A549 (cell line): Measurements from ENCODE around the gene GRIA3. TPM values are rescaled to one million over a fixed set of nuclear protein-coding genes. Genes with fewer than 3 reads are reported as not detected.

Experiments used
- ATAC-seq, 2 experiments: fragments of 200-7000 bp in 1 of 2; fragments of >200 bp in 1 of 2; cut with Nextera tagmentation in 1 of 2; cut with Tn5 transposase in 1 of 2; 3 replicates each; pipeline versions ENCODE4 v1.8.0 to v1.9.1; 2018 to 2020; ENCODE audit warnings: mild to moderate bottlenecking in 1 of 2, moderate library complexity in 1 of 2
- CTCF ChIA-PET: fragments of 300-600 bp; sonication (Branson Sonifier 250); formaldehyde crosslinking; extraction: SDS; loops from one replicate; lab custom pipeline; 2021; ENCODE audit warnings: antibody characterized with exemption, inconsistent platforms; lab: Yijun Ruan, JAX
- POLR2A ChIA-PET: fragments of 350-600 bp; formaldehyde crosslinking; extraction: SDS; loops from one replicate; lab custom pipeline; 2021; ENCODE audit warnings: antibody characterized with exemption, inconsistent platforms; lab: Yijun Ruan, JAX
- DNase-seq, 2 experiments: peaks; one replicate each; pipeline versions ENCODE4 v3.0.0 to v3.0.0-alpha.2; 2011 to 2016; ENCODE audit warnings: low read depth in 1 of 2, low spot score in 1 of 2
- FAIRE-seq: peaks from 2 replicates; lab custom pipeline; 2011; peaks lifted over from hg19 to GRCh38; lab: Jason Lieb, UNC
- H3K27ac ChIP-seq, 2 experiments: fragments of >200 bp; sonication (Bioruptor Twin); formaldehyde crosslinking; 3 replicates each; pipeline ENCODE4 v1.5.1; 2016 to 2017
- H3K4me1 ChIP-seq: fragments of >200 bp; sonication (Bioruptor Twin); formaldehyde crosslinking; 3 replicates; pipeline ENCODE4 v1.6.1; 2016
- H3K4me2 ChIP-seq: fragments of >200 bp; sonication (Bioruptor Twin); formaldehyde crosslinking; 3 replicates; pipeline ENCODE4 v1.6.1; 2016
- H3K4me3 ChIP-seq: fragments of >200 bp; sonication (Bioruptor Twin); formaldehyde crosslinking; 3 replicates; pipeline ENCODE4 v1.5.1; 2016
- H3K9me3 ChIP-seq: fragments of >200 bp; sonication (Bioruptor Twin); formaldehyde crosslinking; 3 replicates; pipeline ENCODE4 v1.6.1; 2016
- CBX8 ChIP-seq: fragments of 200-600 bp; sonication (generic); IDR thresholded peaks from 2 replicates; pipeline ENCODE4 v1.6.1; 2016
- CHD2 ChIP-seq: fragments of 150-350 bp; IDR thresholded peaks from 2 replicates; pipeline ENCODE4 v1.6.1; 2014; ENCODE audit warnings: low read length; ENCODE audit not compliant: partially characterized antibody
- E2F6 ChIP-seq: IDR thresholded peaks from 2 replicates; pipeline ENCODE4 v1.6.1; 2012; ENCODE audit warnings: low read depth, borderline replicate concordance
- EHF ChIP-seq: fragments of 250-450 bp; sonication (Bioruptor Pico); IDR thresholded peaks from 2 replicates; pipeline ENCODE4 v1.5.0; 2020; ENCODE audit warnings: mild to moderate bottlenecking
- ELK1 ChIP-seq: fragments of 150-350 bp; IDR thresholded peaks from 2 replicates; pipeline ENCODE4 v1.6.1; 2014; ENCODE audit warnings: low read depth, mild to moderate bottlenecking, low read length
- FOSB ChIP-seq: fragments of 250-450 bp; sonication (Bioruptor Pico); IDR thresholded peaks from 2 replicates; pipeline ENCODE4 v1.5.0; 2020; ENCODE audit warnings: mild to moderate bottlenecking, moderate library complexity
- GATA3 ChIP-seq: IDR thresholded peaks from 2 replicates; pipeline ENCODE4 v1.6.1; 2012; ENCODE audit warnings: borderline replicate concordance
- HDAC2 ChIP-seq: fragments of 200-600 bp; sonication (generic); IDR thresholded peaks from 2 replicates; pipeline ENCODE4 v1.6.1; 2016
- MAZ ChIP-seq: fragments of 150-350 bp; IDR thresholded peaks from 2 replicates; pipeline ENCODE4 v1.6.1; 2014; ENCODE audit warnings: antibody characterized with exemption, low read depth, low read length, borderline replicate concordance
- MYC ChIP-seq: IDR thresholded peaks from 2 replicates; pipeline ENCODE4 v1.6.1; 2012; ENCODE audit warnings: mild to moderate bottlenecking, inconsistent platforms, low read length, improper control_type of control experiment, borderline replicate concordance
- NPAS2 ChIP-seq: fragments of 250-450 bp; sonication (Bioruptor Pico); IDR thresholded peaks from 2 replicates; pipeline ENCODE4 v1.8.0; 2022; ENCODE audit warnings: mild to moderate bottlenecking, moderate library complexity, borderline replicate concordance
- NR3C1 ChIP-seq: fragments of >200 bp; sonication (Bioruptor Twin); formaldehyde crosslinking; IDR thresholded peaks from 3 replicates; pipeline ENCODE4 v1.6.1; 2017
- POLR2A ChIP-seq: IDR thresholded peaks from 2 replicates; pipeline ENCODE4 v1.6.1; 2012; ENCODE audit warnings: mild to moderate bottlenecking, low read length
- RARB ChIP-seq: fragments of 250-450 bp; sonication (Bioruptor Pico); IDR thresholded peaks from 2 replicates; pipeline ENCODE4 v1.8.0; 2021; ENCODE audit warnings: mild to moderate bottlenecking, moderate library complexity
- RCOR1 ChIP-seq: fragments of 150-350 bp; IDR thresholded peaks from 2 replicates; pipeline ENCODE4 v1.6.1; 2014; ENCODE audit warnings: antibody characterized with exemption, low read length, low read depth
- REST ChIP-seq: fragments of 200-600 bp; sonication (generic); IDR thresholded peaks from 2 replicates; pipeline ENCODE4 v1.6.1; 2016; ENCODE audit warnings: antibody characterized with exemption, mild to moderate bottlenecking, moderate library complexity
- RNF2 ChIP-seq: fragments of 200-600 bp; sonication (generic); IDR thresholded peaks from 2 replicates; pipeline ENCODE4 v1.6.1; 2016; ENCODE audit warnings: low read depth, mild to moderate bottlenecking, antibody characterized with exemption, moderate library complexity, borderline replicate concordance
- SREBF2 ChIP-seq: fragments of 450-650 bp; IDR thresholded peaks from 2 replicates; pipeline ENCODE4 v1.6.1; 2014; ENCODE audit warnings: mild to moderate bottlenecking, moderate library complexity
- TFCP2L1 ChIP-seq: fragments of 250-450 bp; sonication (Bioruptor Pico); IDR thresholded peaks from 2 replicates; pipeline ENCODE4 v1.5.0; 2021; ENCODE audit warnings: mild to moderate bottlenecking
- TP53 ChIP-seq: fragments of 250-450 bp; sonication (Bioruptor Pico); IDR thresholded peaks from 2 replicates; pipeline ENCODE4 v1.5.0; 2021; ENCODE audit warnings: mild to moderate bottlenecking, moderate library complexity
- USF2 ChIP-seq: fragments of 450-650 bp; IDR thresholded peaks from 2 replicates; pipeline ENCODE4 v1.6.1; 2014; ENCODE audit warnings: antibody characterized with exemption
- ZFP36 ChIP-seq: fragments of 450-650 bp; IDR thresholded peaks from 2 replicates; pipeline ENCODE4 v1.6.1; 2014; ENCODE audit warnings: borderline replicate concordance; ENCODE audit not compliant: partially characterized antibody
- WGBS: methylation state at CpG from one replicate; pipeline ENCODE4 v1.1.6; 2017; ENCODE audit errors: missing lambda C conversion rate; 5-methylcytosine and 5-hydroxymethylcytosine counted together
- polyA plus RNA-seq, 4 experiments: library from polyadenylated mRNA; depleted of rRNA in 3 of 4; stranded (reverse); fragments of >200 nt; fragmentation: RNase III in 1 of 4; extraction: RNeasy Plus Mini Kit Qiagen cat#74134 plus additional on column Dnase treatment in 1 of 4; gene quantifications; 2 replicates in 3 of 4; 3 replicates in 1 of 4; pipeline ENCODE4 v1.2.3, GENCODE V29; 2011 to 2017
- TF ChIP-seq, protein P1 (sequence below): fragments of >200 bp; sonication (Bioruptor Twin); formaldehyde crosslinking; IDR thresholded peaks from 3 replicates; pipeline ENCODE4 v1.6.1; 2016
- TF ChIP-seq, protein P2 (sequence below): fragments of >200 bp; sonication (Bioruptor Twin); formaldehyde crosslinking; IDR thresholded peaks from 2 replicates; pipeline ENCODE4 v1.6.1; 2016

Gene GRIA3
- polyA plus RNA-seq, 2 of the 4 experiments (the other 2 are of a cell fraction) = not detected

- CTCF ChIA-PET = no interaction called here
- peak; percentile 23 for FAIRE-seq
- no peak overlapping the region for H3K4me2 ChIP-seq
- WGBS = 38% methylated on average over 1 of the region's 1 CpG
- ATAC-seq = no peak
- POLR2A ChIA-PET = no interaction called here
- no peak for DNase-seq
- no peaks in the 10 kb centered on the region for H3K4me1 ChIP-seq
- no peak overlapping the region for H3K4me3 ChIP-seq
- H3K27ac ChIP-seq = no peak overlapping the region
- TF ChIP-seq POLR2A (no peak), MAZ (no peak), ELK1 (no peak), NR3C1 (no peak), CHD2 (no peak), RNF2 (no peak), GATA3 (no peak), MYC (no peak), RARB (CRISPR knock-in tag) (no peak), EHF (CRISPR knock-in tag) (no peak), USF2 (no peak)
- no peaks in the 10 kb centered on the region for H3K9me3 ChIP-seq
These were observed 271.6 kb downstream of the GRIA3 start for GRCh38 chrX:123455693-123456092.

GRCh38 chrX:123464709-123465108 is 280.6 kb downstream of the GRIA3 start:
- H3K4me3 ChIP-seq = no peak overlapping the region
- CTCF ChIA-PET = interaction anchor here (0.7 kb wide), 1 partner anchor 350 kb away, joined by 3 read pairs; no protein-coding TSS in a partner anchor
- H3K4me2 ChIP-seq = no peak overlapping the region
- FAIRE-seq (no peak), ATAC-seq (no peak), DNase-seq (no peak)
- no peaks in the 10 kb centered on the region for H3K9me3 ChIP-seq
- POLR2A ChIA-PET = no interaction called here
- 89% methylated on average over 10 of the region's 10 CpGs for WGBS
- TF ChIP-seq REST (no peak), NPAS2 (CRISPR knock-in tag) (no peak), E2F6 (no peak), ZFP36 (no peak), RCOR1 (no peak), HDAC2 (no peak), RNF2 (no peak), GATA3 (no peak), CBX8 (no peak), MAZ (no peak), TP53 (CRISPR knock-in tag) (no peak), TFCP2L1 (CRISPR knock-in tag) (no peak), NR3C1 (no peak), FOSB (CRISPR knock-in tag) (no peak), SREBF2 (no peak)
- TF ChIP-seq, protein P1, sequence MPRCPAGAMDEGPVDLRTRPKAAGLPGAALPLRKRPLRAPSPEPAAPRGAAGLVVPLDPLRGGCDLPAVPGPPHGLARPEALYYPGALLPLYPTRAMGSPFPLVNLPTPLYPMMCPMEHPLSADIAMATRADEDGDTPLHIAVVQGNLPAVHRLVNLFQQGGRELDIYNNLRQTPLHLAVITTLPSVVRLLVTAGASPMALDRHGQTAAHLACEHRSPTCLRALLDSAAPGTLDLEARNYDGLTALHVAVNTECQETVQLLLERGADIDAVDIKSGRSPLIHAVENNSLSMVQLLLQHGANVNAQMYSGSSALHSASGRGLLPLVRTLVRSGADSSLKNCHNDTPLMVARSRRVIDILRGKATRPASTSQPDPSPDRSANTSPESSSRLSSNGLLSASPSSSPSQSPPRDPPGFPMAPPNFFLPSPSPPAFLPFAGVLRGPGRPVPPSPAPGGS = no peak
- TF ChIP-seq, protein P2, sequence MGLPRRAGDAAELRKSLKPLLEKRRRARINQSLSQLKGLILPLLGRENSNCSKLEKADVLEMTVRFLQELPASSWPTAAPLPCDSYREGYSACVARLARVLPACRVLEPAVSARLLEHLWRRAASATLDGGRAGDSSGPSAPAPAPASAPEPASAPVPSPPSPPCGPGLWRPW = no peak
- no peaks in the 10 kb centered on the region for H3K4me1 ChIP-seq
- no peak overlapping the region for H3K27ac ChIP-seq
